ENCODE data around the gene MTCH1. TPM values are rescaled to one million over a fixed set of nuclear protein-coding genes. Genes with fewer than 3 reads are reported as not detected.

MTCH1 gene
- total and polyA plus RNA-seq, 9 of the 15 experiments (the other 6 are each of a cell fraction or from before 2014, with no cell fraction given), result 7.9 to 161 (median 118) TPM

GRCh38 chr6:36954262-36954931 lies 31.6 kb downstream of the MTCH1 start, which contains the start of gene PI16 (continued):
- TF ChIP-seq CHD7 (IDR thresholded peaks at IDR 0.05; ENCODE audit: low read depth, low read length), result no peak
- TF ChIP-seq ZBTB7A (IDR thresholded peaks at IDR 0.05; ENCODE audit: borderline replicate concordance, control insufficient read depth, low read depth, low read length), result no peak
- TF ChIP-seq ZNF140 (CRISPR knock-in tag; IDR thresholded peaks at IDR 0.05), result no peak
- TF ChIP-seq CTCF (IDR thresholded peaks at IDR 0.05 in 2 of 3, conservative IDR thresholded peaks at IDR 0.05 in 1 of 3; ENCODE audit: insufficient read depth in 2 of 3, low read depth in 1 of 3, low read length in 3 of 3), result no peak
- peak; percentile 77; the same call in 1 of the 2 replicates for TF ChIP-seq NCOA1 (IDR thresholded peaks at IDR 0.05; ENCODE audit: low read depth)
- TF ChIP-seq RFX7 (CRISPR knock-in tag; IDR thresholded peaks at IDR 0.05), result no peak
- TF ChIP-seq E2F6 (IDR thresholded peaks at IDR 0.05; ENCODE audit: borderline replicate concordance in 1 of 2, extremely low read depth in 1 of 2, insufficient read depth in 1 of 2, insufficient read length in 1 of 2, low read depth in 1 of 2, low read length in 1 of 2, poor library complexity in 1 of 2, severe bottlenecking in 1 of 2), result no peak
- TF ChIP-seq SMARCE1 (IDR thresholded peaks at IDR 0.05), result peak; percentile 96; the same call in 1 of the 2 replicates
- TF ChIP-seq SRSF7 (optimal IDR thresholded peaks at IDR 0.05; ENCODE audit: low read depth, low read length), result no peak
- no peak for TF ChIP-seq ZBTB43 (CRISPR knock-in tag; IDR thresholded peaks at IDR 0.05)
- no peak for TF ChIP-seq ETV5 (CRISPR knock-in tag; IDR thresholded peaks at IDR 0.05; ENCODE audit: low read depth)
